ENCODE data around the gene EIF1. TPM values are rescaled to one million over a fixed set of nuclear protein-coding genes. Genes with fewer than 3 reads are reported as not detected.
"Not testable (repeated sequence)": the region's sequence is repeated elsewhere in the genome, so short reads cannot be mapped to it uniquely, and the experiment has no call there.

The EIF1 gene
- total RNA-seq, 1 donor from 2014 or later = 620 TPM

GRCh38 chr17:41697122-41697962, 8.7 kb downstream of the EIF1 start:
- no peak for TF ChIP-seq CTCF (conservative IDR thresholded peaks at IDR 0.05)
- peaks cover 7% of the 10 kb centered on the region for H3K36me3 Mint-ChIP-seq (ENCODE audit: low read depth)
- H3K4me3 Mint-ChIP-seq = no peak overlapping the region
- peaks cover 8% of the 10 kb centered on the region for H3K4me1 Mint-ChIP-seq
- no peak for DNase-seq (ENCODE audit: low read depth, low spot score)
- H3K27ac Mint-ChIP-seq (ENCODE audit: unreplicated experiment) = no peak overlapping the region
- H3K27me3 Mint-ChIP-seq (ENCODE audit: low read depth) = peaks cover 10% of the 10 kb centered on the region
- no peaks in the 10 kb centered on the region for H3K9me3 Mint-ChIP-seq

GRCh38 chr17:41700843-41701242, 12.2 kb downstream of the EIF1 start:
- not testable (repeated sequence) for H3K36me3 Mint-ChIP-seq (ENCODE audit: low read depth); H3K9me3 Mint-ChIP-seq; H3K27ac Mint-ChIP-seq (ENCODE audit: unreplicated experiment); H3K4me3 Mint-ChIP-seq; DNase-seq (ENCODE audit: low read depth, low spot score)
- Mint-ChIP-seq H3K4me1 (peaks cover 17% of the 10 kb centered on the region), H3K27me3 (ENCODE audit: low read depth) (peaks cover 18% of the 10 kb centered on the region)

GRCh38 chr17:41702712-41703111, 14.0 kb downstream of the EIF1 start:
- Mint-ChIP-seq H3K9me3 (no peaks in the 10 kb centered on the region), H3K36me3 (ENCODE audit: low read depth) (no peaks in the 10 kb centered on the region), H3K4me1 (peaks cover 24% of the 10 kb centered on the region), H3K4me3 (no peak overlapping the region), H3K27me3 (ENCODE audit: low read depth) (peaks cover 20% of the 10 kb centered on the region), H3K27ac (ENCODE audit: unreplicated experiment) (no peak overlapping the region)
- TF ChIP-seq CTCF (conservative IDR thresholded peaks at IDR 0.05) = no peak
- DNase-seq (ENCODE audit: low read depth, low spot score) = no peak

GRCh38 chr17:41705271-41705991, 16.7 kb downstream of the EIF1 start:
- DNase-seq (ENCODE audit: low read depth, low spot score) = peak; percentile 21
- Mint-ChIP-seq H3K4me3 (peak overlapping the region; percentile 12), H3K4me1 (peaks cover 26% of the 10 kb centered on the region), H3K27me3 (ENCODE audit: low read depth) (peaks cover 24% of the 10 kb centered on the region), H3K27ac (ENCODE audit: unreplicated experiment) (peak overlapping the region; percentile 87), H3K9me3 (no peaks in the 10 kb centered on the region), H3K36me3 (ENCODE audit: low read depth) (no peaks in the 10 kb centered on the region)
- TF ChIP-seq CTCF (conservative IDR thresholded peaks at IDR 0.05) = no peak

GRCh38 chr17:41707803-41708669, 19.4 kb downstream of the EIF1 start:
- no peak for DNase-seq (ENCODE audit: low read depth, low spot score)
- no peak for TF ChIP-seq CTCF (conservative IDR thresholded peaks at IDR 0.05)
- no peaks in the 10 kb centered on the region for H3K9me3 Mint-ChIP-seq
- H3K27ac Mint-ChIP-seq (ENCODE audit: unreplicated experiment) = no peak overlapping the region
- H3K27me3 Mint-ChIP-seq (ENCODE audit: low read depth) = peaks cover 21% of the 10 kb centered on the region
- peaks cover 32% of the 10 kb centered on the region for H3K4me1 Mint-ChIP-seq
- no peak overlapping the region for H3K4me3 Mint-ChIP-seq
- no peaks in the 10 kb centered on the region for H3K36me3 Mint-ChIP-seq (ENCODE audit: low read depth)
